ENCODE data around the gene IL17B.

- TF ChIP-seq CTCF (conservative IDR thresholded peaks at IDR 0.05), result no peak
- TF ChIP-seq EZH2 (IDR thresholded peaks at IDR 0.05; ENCODE audit: low read depth), result no peak
Observed at GRCh38 chr5:149404746-149405549, 25.9 kb upstream of the IL17B start.
